HEK293 (cell line): ENCODE measurements around the gene SANBR.

Experiments used
- CTCF ChIA-PET: fragments of 350-600 bp; formaldehyde crosslinking; extraction: SDS; loops from one replicate; lab custom pipeline; 2021; ENCODE audit warnings: antibody characterized with exemption; lab: Yijun Ruan, JAX
- POLR2A ChIA-PET: fragments of 300-600 bp; formaldehyde crosslinking; extraction: SDS; loops from one replicate; lab custom pipeline; 2020; ENCODE audit warnings: antibody characterized with exemption, inconsistent platforms; lab: Yijun Ruan, JAX
- H3K27ac ChIP-seq: fragments of 200-500 bp; sonication (Bioruptor generic); 2 replicates; pipeline ENCODE4 v1.5.1; 2014; ENCODE audit warnings: low read depth, low read length, control low read depth, inconsistent platforms; ENCODE audit errors: extremely low read depth
- H3K36me3 ChIP-seq, 2 experiments: fragments of 200-500 bp in 1 of 2; sonication (Bioruptor generic) in 1 of 2; 1 replicate in 1 of 2; 2 replicates in 1 of 2; pipeline ENCODE4 v1.5.1; 2014 to 2017; ENCODE audit warnings: inconsistent platforms in 2 of 2, low read length in 2 of 2; ENCODE audit not compliant: control insufficient read depth in 2 of 2, insufficient read depth in 1 of 2
- H3K4me1 ChIP-seq: fragments of 200-500 bp; sonication (Bioruptor generic); 2 replicates; pipeline ENCODE4 v1.5.1; 2014; ENCODE audit warnings: mild to moderate bottlenecking, low read length, inconsistent platforms; ENCODE audit not compliant: control insufficient read depth, insufficient read depth
- H3K4me3 ChIP-seq: 2 replicates; pipeline ENCODE4 v1.5.1; 2011; ENCODE audit warnings: low read depth, mild to moderate bottlenecking, control low read depth, low read length, moderate library complexity
- H3K9me3 ChIP-seq: fragments of 200-500 bp; sonication (Bioruptor generic); 2 replicates; pipeline ENCODE4 v1.5.1; 2014; ENCODE audit warnings: low read depth, low read length, inconsistent platforms; ENCODE audit not compliant: control insufficient read depth, insufficient read depth
- EGR2 ChIP-seq: fragments of 450-650 bp; formaldehyde crosslinking; IDR thresholded peaks from 2 replicates; pipeline ENCODE4 v1.5.1; 2016; ENCODE audit warnings: low read depth, missing biosample characterization, missing genetic modification characterization
- GLIS1 ChIP-seq: fragments of 450-650 bp; formaldehyde crosslinking; IDR thresholded peaks from 2 replicates; pipeline ENCODE4 v1.5.1; 2016; ENCODE audit warnings: missing biosample characterization, missing genetic modification characterization
- MZF1 ChIP-seq: fragments of 450-650 bp; formaldehyde crosslinking; IDR thresholded peaks from 2 replicates; pipeline ENCODE4 v1.5.1; 2017; ENCODE audit warnings: missing biosample characterization, missing genetic modification characterization, borderline replicate concordance
- SP3 ChIP-seq: fragments of 450-650 bp; formaldehyde crosslinking; IDR thresholded peaks from 2 replicates; pipeline ENCODE4 v1.5.1; 2016; ENCODE audit warnings: missing biosample characterization, missing genetic modification characterization
- WT1 ChIP-seq: fragments of 450-650 bp; formaldehyde crosslinking; IDR thresholded peaks from 2 replicates; pipeline ENCODE4 v1.5.1; 2016; ENCODE audit warnings: missing biosample characterization, missing genetic modification characterization
- ZBTB20 ChIP-seq: fragments of 450-650 bp; formaldehyde crosslinking; IDR thresholded peaks from 2 replicates; pipeline ENCODE4 v1.5.1; 2016; ENCODE audit warnings: missing biosample characterization, missing genetic modification characterization
- ZNF169 ChIP-seq: fragments of 450-650 bp; formaldehyde crosslinking; IDR thresholded peaks from 2 replicates; pipeline ENCODE4 v1.5.1; 2016; ENCODE audit warnings: missing biosample characterization, missing genetic modification characterization
- ZNF248 ChIP-seq: fragments of 450-650 bp; formaldehyde crosslinking; IDR thresholded peaks from 2 replicates; pipeline ENCODE4 v1.5.1; 2017; ENCODE audit warnings: missing biosample characterization, missing genetic modification characterization
- ZNF274 ChIP-seq, 2 experiments: fragments of 200-500 bp in 1 of 2; fragments of 450-650 bp in 1 of 2; sonication (Bioruptor generic) in 1 of 2; formaldehyde crosslinking in 1 of 2; IDR thresholded peaks; 2 replicates each; pipeline versions ENCODE4 v1.5.1 to v1.6.1; 2014 to 2016; ENCODE audit warnings: borderline replicate concordance in 1 of 2, inconsistent platforms in 1 of 2, low read length in 1 of 2, missing biosample characterization in 1 of 2, missing genetic modification characterization in 1 of 2
- ZNF341 ChIP-seq: fragments of 450-650 bp; formaldehyde crosslinking; IDR thresholded peaks from 2 replicates; pipeline ENCODE4; 2016; ENCODE audit warnings: low read depth, missing biosample characterization, missing genetic modification characterization
- ZNF433 ChIP-seq: fragments of 450-650 bp; formaldehyde crosslinking; IDR thresholded peaks from 2 replicates; pipeline ENCODE4 v1.5.1; 2016; ENCODE audit warnings: missing biosample characterization, missing genetic modification characterization, low read depth
- ZNF48 ChIP-seq: fragments of 450-650 bp; formaldehyde crosslinking; IDR thresholded peaks from 2 replicates; pipeline ENCODE4 v1.5.1; 2016; ENCODE audit warnings: missing biosample characterization, missing genetic modification characterization
- ZNF521 ChIP-seq: fragments of 450-650 bp; formaldehyde crosslinking; IDR thresholded peaks from 2 replicates; pipeline ENCODE4 v1.5.1; 2017; ENCODE audit warnings: missing biosample characterization, mild to moderate bottlenecking, missing genetic modification characterization
- ZNF529 ChIP-seq: fragments of 450-650 bp; formaldehyde crosslinking; IDR thresholded peaks from 2 replicates; pipeline ENCODE4 v1.5.1; 2017; ENCODE audit warnings: missing genetic modification characterization, missing biosample characterization; ENCODE audit not compliant: insufficient replicate concordance
- ZNF624 ChIP-seq: fragments of 450-650 bp; formaldehyde crosslinking; IDR thresholded peaks from 2 replicates; pipeline ENCODE4 v1.5.1; 2017; ENCODE audit warnings: missing biosample characterization, missing genetic modification characterization
- ZNF654 ChIP-seq: fragments of 450-650 bp; formaldehyde crosslinking; IDR thresholded peaks from 2 replicates; pipeline ENCODE4 v1.5.1; 2016; ENCODE audit warnings: low read depth, missing biosample characterization, missing genetic modification characterization
- ZNF660 ChIP-seq: fragments of 450-650 bp; IDR thresholded peaks from 2 replicates; pipeline ENCODE4 v1.5.1; 2018; ENCODE audit warnings: missing biosample characterization, mild to moderate bottlenecking, missing genetic modification characterization
- ZNF747 ChIP-seq: fragments of 450-650 bp; formaldehyde crosslinking; IDR thresholded peaks from 2 replicates; pipeline ENCODE4 v1.5.1; 2016; ENCODE audit warnings: missing biosample characterization, missing genetic modification characterization
- ZNF785 ChIP-seq: fragments of 450-650 bp; formaldehyde crosslinking; IDR thresholded peaks from 2 replicates; pipeline ENCODE4 v1.5.1; 2016; ENCODE audit warnings: missing biosample characterization, missing genetic modification characterization
- ZNF791 ChIP-seq: fragments of 450-650 bp; formaldehyde crosslinking; IDR thresholded peaks from 2 replicates; pipeline ENCODE4 v1.5.1; 2016; ENCODE audit warnings: missing biosample characterization, missing genetic modification characterization
- ZNF792 ChIP-seq: fragments of 450-650 bp; formaldehyde crosslinking; IDR thresholded peaks from 2 replicates; pipeline ENCODE4 v1.5.1; 2016; ENCODE audit warnings: missing biosample characterization, missing genetic modification characterization
- TF ChIP-seq, protein P1 (sequence below): fragments of 450-650 bp; formaldehyde crosslinking; optimal IDR thresholded peaks from 2 replicates; pipeline ENCODE3; 2016; ENCODE audit warnings: missing biosample characterization, mild to moderate bottlenecking, missing genetic modification characterization
- TF ChIP-seq, protein P2 (sequence below): fragments of 450-650 bp; formaldehyde crosslinking; IDR thresholded peaks from 2 replicates; pipeline ENCODE4 v1.5.1; 2016; ENCODE audit warnings: missing biosample characterization, missing genetic modification characterization
- TF ChIP-seq, protein P3 (sequence below): fragments of 450-650 bp; formaldehyde crosslinking; IDR thresholded peaks from 2 replicates; pipeline ENCODE4 v1.5.1; 2016; ENCODE audit warnings: missing biosample characterization, missing genetic modification characterization
- TF ChIP-seq, protein P4 (sequence below): fragments of 450-650 bp; formaldehyde crosslinking; IDR thresholded peaks from 2 replicates; pipeline ENCODE4 v1.5.1; 2017; ENCODE audit warnings: missing biosample characterization, missing genetic modification characterization

SANBR gene

DNA sequence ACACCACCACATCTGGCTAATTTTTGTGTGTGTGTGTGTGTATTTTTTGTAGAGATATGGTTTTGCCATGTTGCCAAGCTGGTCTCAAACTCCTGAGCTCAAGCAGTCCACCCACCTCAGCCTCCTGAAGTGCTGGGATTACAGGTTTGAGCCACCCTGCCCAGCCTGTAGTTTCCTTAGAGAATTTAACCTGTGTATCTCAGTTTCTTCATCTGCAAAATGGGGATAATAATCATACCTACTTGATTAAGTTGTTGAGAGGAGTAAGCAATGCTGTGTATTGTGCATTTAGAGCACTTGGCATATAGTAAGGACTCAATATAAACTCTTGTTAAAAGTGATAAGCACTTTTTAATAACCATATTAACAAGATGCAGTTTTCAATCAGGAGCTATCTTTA lies 6.3 kb upstream of the SANBR start (continued):
- TF ChIP-seq, protein P1, sequence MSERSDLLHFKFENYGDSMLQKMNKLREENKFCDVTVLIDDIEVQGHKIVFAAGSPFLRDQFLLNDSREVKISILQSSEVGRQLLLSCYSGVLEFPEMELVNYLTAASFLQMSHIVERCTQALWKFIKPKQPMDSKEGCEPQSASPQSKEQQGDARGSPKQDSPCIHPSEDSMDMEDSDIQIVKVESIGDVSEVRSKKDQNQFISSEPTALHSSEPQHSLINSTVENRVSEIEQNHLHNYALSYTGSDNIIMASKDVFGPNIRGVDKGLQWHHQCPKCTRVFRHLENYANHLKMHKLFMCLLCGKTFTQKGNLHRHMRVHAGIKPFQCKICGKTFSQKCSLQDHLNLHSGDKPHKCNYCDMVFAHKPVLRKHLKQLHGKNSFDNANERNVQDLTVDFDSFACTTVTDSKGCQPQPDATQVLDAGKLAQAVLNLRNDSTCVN, result no peak
- TF ChIP-seq, all 188 proteins: peak for 0

DNA sequence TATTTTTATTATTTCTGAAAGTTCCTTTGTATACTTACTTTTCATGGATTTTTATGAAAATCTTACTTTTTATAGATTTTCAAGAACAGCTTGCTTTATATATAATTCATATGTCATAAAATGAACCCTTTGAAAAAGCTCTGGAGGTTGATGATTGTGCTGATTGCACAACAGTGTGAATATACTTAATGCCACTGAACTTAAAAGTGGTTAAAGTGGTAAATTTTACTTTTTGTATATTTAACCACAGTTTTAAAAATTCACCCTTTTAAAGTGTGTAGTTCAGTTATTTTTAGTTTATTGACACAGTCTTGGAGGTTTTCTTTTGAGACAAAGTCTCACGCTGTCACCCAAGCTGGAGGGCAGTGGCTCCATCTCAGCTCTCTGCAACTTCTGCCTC lies 8.4 kb downstream of the SANBR start:
- ChIA-PET POLR2A (no interaction called here), CTCF (no interaction called here)
- Histone ChIP-seq H3K27ac (no peak overlapping the region), H3K9me3 (no peaks in the 10 kb centered on the region), H3K4me3 (no peak overlapping the region), H3K36me3 (peaks cover 59 to 66% of the 10 kb centered on the region in 2 experiments), H3K4me1 (no peaks in the 10 kb centered on the region)
- TF ChIP-seq ZNF660 (tag by site-specific recombination), result no peak
- no peak for TF ChIP-seq WT1 (tag by site-specific recombination)
- TF ChIP-seq EGR2 (tag by site-specific recombination), result no peak
- TF ChIP-seq, protein P2, sequence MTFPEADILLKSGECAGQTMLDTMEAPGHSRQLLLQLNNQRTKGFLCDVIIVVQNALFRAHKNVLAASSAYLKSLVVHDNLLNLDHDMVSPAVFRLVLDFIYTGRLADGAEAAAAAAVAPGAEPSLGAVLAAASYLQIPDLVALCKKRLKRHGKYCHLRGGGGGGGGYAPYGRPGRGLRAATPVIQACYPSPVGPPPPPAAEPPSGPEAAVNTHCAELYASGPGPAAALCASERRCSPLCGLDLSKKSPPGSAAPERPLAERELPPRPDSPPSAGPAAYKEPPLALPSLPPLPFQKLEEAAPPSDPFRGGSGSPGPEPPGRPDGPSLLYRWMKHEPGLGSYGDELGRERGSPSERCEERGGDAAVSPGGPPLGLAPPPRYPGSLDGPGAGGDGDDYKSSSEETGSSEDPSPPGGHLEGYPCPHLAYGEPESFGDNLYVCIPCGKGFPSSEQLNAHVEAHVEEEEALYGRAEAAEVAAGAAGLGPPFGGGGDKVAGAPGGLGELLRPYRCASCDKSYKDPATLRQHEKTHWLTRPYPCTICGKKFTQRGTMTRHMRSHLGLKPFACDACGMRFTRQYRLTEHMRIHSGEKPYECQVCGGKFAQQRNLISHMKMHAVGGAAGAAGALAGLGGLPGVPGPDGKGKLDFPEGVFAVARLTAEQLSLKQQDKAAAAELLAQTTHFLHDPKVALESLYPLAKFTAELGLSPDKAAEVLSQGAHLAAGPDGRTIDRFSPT (tag by site-specific recombination), result no peak
- no peak for TF ChIP-seq ZNF654 (tag by site-specific recombination)
- no peak for TF ChIP-seq ZNF341 (tag by site-specific recombination)

DNA sequence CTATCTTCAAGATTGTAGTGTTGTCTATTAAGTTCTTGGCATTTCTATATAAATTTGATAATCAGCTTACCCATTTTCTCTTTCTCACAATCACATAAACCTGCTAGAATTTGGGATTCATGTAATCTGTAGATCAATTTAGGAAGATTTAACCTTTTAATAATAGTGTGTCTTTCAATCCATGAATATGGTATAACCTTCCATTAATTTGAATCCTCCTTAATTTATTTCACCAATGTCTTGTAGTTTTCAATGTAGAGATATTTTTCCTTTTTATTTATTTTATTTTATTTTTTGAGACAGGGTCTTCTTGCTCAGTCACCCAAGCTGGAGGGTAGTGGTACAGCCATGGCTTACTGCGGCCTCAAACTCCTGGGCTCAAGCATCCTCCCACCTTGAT lies 20.2 kb downstream of the SANBR start:
- peak; percentile 95 for TF ChIP-seq ZNF248 (tag by site-specific recombination)
- TF ChIP-seq, protein P3, sequence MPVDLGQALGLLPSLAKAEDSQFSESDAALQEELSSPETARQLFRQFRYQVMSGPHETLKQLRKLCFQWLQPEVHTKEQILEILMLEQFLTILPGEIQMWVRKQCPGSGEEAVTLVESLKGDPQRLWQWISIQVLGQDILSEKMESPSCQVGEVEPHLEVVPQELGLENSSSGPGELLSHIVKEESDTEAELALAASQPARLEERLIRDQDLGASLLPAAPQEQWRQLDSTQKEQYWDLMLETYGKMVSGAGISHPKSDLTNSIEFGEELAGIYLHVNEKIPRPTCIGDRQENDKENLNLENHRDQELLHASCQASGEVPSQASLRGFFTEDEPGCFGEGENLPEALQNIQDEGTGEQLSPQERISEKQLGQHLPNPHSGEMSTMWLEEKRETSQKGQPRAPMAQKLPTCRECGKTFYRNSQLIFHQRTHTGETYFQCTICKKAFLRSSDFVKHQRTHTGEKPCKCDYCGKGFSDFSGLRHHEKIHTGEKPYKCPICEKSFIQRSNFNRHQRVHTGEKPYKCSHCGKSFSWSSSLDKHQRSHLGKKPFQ (tag by site-specific recombination), result no peak
- no peak for TF ChIP-seq ZNF791 (tag by site-specific recombination)
- no peak for TF ChIP-seq ZNF747 (tag by site-specific recombination)
- no peak for TF ChIP-seq ZNF521
- TF ChIP-seq GLIS1 (tag by site-specific recombination), result no peak
- no peak for TF ChIP-seq ZBTB20 (tag by site-specific recombination)
- no peak for TF ChIP-seq ZNF169 (tag by site-specific recombination)
- CTCF ChIA-PET, result no interaction called here

DNA sequence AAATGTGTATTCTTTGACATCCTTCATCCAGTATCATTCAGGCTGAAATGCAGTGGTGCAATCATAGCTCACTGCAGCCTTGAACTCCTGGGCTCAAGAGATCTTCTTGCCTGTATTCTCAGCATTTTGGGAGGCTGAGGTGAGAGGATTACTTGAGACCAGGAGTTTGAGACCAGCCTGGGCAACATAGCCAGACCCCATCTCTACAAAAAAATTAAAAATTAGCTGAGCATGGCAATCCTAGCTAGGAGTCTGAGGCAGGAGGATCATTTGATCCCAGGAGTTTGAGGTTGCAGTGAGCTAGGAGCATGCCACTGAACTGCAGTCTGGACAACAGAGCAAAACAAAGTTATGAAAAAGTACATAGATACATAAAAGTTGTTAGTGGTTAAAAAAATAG lies 24.1 kb downstream of the SANBR start:
- Histone ChIP-seq H3K27ac (no peak overlapping the region), H3K36me3 (peaks cover 30 to 59% of the 10 kb centered on the region in 2 experiments), H3K4me1 (no peaks in the 10 kb centered on the region), H3K4me3 (no peak overlapping the region), H3K9me3 (no peaks in the 10 kb centered on the region)
- TF ChIP-seq ZNF792, result no peak
- TF ChIP-seq ZNF274 (IDR thresholded peaks at IDR 0.05; ENCODE audit: low read length), result no peak
- TF ChIP-seq ZNF274 (tag by site-specific recombination; IDR thresholded peaks at IDR 0.05; ENCODE audit: borderline replicate concordance), result no peak
- no peak for TF ChIP-seq ZNF48 (tag by site-specific recombination)
- no peak for TF ChIP-seq ZNF529
- no peak for TF ChIP-seq ZNF433
- TF ChIP-seq, protein P4, sequence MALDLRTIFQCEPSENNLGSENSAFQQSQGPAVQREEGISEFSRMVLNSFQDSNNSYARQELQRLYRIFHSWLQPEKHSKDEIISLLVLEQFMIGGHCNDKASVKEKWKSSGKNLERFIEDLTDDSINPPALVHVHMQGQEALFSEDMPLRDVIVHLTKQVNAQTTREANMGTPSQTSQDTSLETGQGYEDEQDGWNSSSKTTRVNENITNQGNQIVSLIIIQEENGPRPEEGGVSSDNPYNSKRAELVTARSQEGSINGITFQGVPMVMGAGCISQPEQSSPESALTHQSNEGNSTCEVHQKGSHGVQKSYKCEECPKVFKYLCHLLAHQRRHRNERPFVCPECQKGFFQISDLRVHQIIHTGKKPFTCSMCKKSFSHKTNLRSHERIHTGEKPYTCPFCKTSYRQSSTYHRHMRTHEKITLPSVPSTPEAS (tag by site-specific recombination), result no peak
- no peak for TF ChIP-seq ZNF785 (tag by site-specific recombination)
- no peak for TF ChIP-seq SP3
- no peak for TF ChIP-seq MZF1 (tag by site-specific recombination)
- no peak for TF ChIP-seq ZNF624 (tag by site-specific recombination)
- ChIA-PET CTCF (no interaction called here), POLR2A (no interaction called here)

More for the DNA sequence above, 20.2 kb downstream of the SANBR start:
- POLR2A ChIA-PET, result no interaction called here
- no peak overlapping the region for H3K4me3 ChIP-seq
- peaks cover 39 to 51% of the 10 kb centered on the region in 2 experiments for H3K36me3 ChIP-seq
- no peak overlapping the region for H3K27ac ChIP-seq
- H3K4me1 ChIP-seq, result no peaks in the 10 kb centered on the region
- H3K9me3 ChIP-seq, result no peaks in the 10 kb centered on the region
